ENCODE results near the gene AREL1.

Gene AREL1

GRCh38 chr14:74683406-74683805 is 29.5 kb downstream of the AREL1 start:
- H3K4me1 ChIP-seq, result no peaks in the 10 kb centered on the region
- H3K9me3 ChIP-seq, result no peaks in the 10 kb centered on the region
- H3K4me3 ChIP-seq (ENCODE audit: low read depth, low read length), result no peak overlapping the region
- no peaks in the 10 kb centered on the region for H3K27me3 ChIP-seq
- peaks cover 30% of the 10 kb centered on the region for H3K36me3 ChIP-seq
- TF ChIP-seq CTCF (IDR thresholded peaks at IDR 0.05; ENCODE audit: low read depth, low read length), result no peak
- DNase-seq, result no peak

GRCh38 chr14:74682169-74682952 is 30.5 kb downstream of the AREL1 start:
- Histone ChIP-seq H3K27me3 (no peaks in the 10 kb centered on the region), H3K36me3 (peaks cover 30% of the 10 kb centered on the region), H3K9me3 (no peaks in the 10 kb centered on the region), H3K4me1 (no peaks in the 10 kb centered on the region), H3K4me3 (ENCODE audit: low read depth, low read length) (no peak overlapping the region)
- no peak for DNase-seq
- TF ChIP-seq CTCF (IDR thresholded peaks at IDR 0.05; ENCODE audit: low read depth, low read length), result no peak

GRCh38 chr14:74675219-74675618 is 37.7 kb downstream of the AREL1 start:
- Histone ChIP-seq H3K27me3 (no peaks in the 10 kb centered on the region), H3K4me3 (ENCODE audit: low read depth, low read length) (no peak overlapping the region), H3K4me1 (no peaks in the 10 kb centered on the region), H3K9me3 (no peaks in the 10 kb centered on the region), H3K36me3 (peaks cover 50% of the 10 kb centered on the region)
- DNase-seq, result no peak
- no peak for TF ChIP-seq CTCF (IDR thresholded peaks at IDR 0.05; ENCODE audit: low read depth, low read length)

GRCh38 chr14:74673768-74674167 is 39.1 kb downstream of the AREL1 start:
- Histone ChIP-seq H3K36me3 (peaks cover 60% of the 10 kb centered on the region), H3K27me3 (no peaks in the 10 kb centered on the region), H3K9me3 (no peaks in the 10 kb centered on the region), H3K4me1 (no peaks in the 10 kb centered on the region), H3K4me3 (ENCODE audit: low read depth, low read length) (no peak overlapping the region)
- TF ChIP-seq CTCF (IDR thresholded peaks at IDR 0.05; ENCODE audit: low read depth, low read length), result no peak
- no peak for DNase-seq

- DNase-seq, result no peak
- Histone ChIP-seq H3K36me3 (peaks cover 72% of the 10 kb centered on the region), H3K4me3 (ENCODE audit: low read depth, low read length) (no peak overlapping the region), H3K27me3 (no peaks in the 10 kb centered on the region), H3K9me3 (no peaks in the 10 kb centered on the region), H3K4me1 (no peaks in the 10 kb centered on the region)
- no peak for TF ChIP-seq CTCF (IDR thresholded peaks at IDR 0.05; ENCODE audit: low read depth, low read length)
Measured at GRCh38 chr14:74671789-74672188, 41.1 kb downstream of the AREL1 start.

- Histone ChIP-seq H3K9me3 (no peaks in the 10 kb centered on the region), H3K36me3 (peaks cover 70% of the 10 kb centered on the region), H3K4me1 (no peaks in the 10 kb centered on the region), H3K27me3 (no peaks in the 10 kb centered on the region), H3K4me3 (ENCODE audit: low read depth, low read length) (no peak overlapping the region)
- DNase-seq, result no peak
- no peak for TF ChIP-seq CTCF (IDR thresholded peaks at IDR 0.05; ENCODE audit: low read depth, low read length)
Measured at GRCh38 chr14:74670726-74671411, 42.0 kb downstream of the AREL1 start.

Data from BE2C (cell line).